Measurements from ENCODE around the gene CIPC. TPM values are rescaled to one million over a fixed set of nuclear protein-coding genes. Genes with fewer than 3 reads are reported as not detected.

The CIPC gene
- total RNA-seq, 2 donors from 2014 or later, result 64.7 to 87.8 TPM

DNA sequence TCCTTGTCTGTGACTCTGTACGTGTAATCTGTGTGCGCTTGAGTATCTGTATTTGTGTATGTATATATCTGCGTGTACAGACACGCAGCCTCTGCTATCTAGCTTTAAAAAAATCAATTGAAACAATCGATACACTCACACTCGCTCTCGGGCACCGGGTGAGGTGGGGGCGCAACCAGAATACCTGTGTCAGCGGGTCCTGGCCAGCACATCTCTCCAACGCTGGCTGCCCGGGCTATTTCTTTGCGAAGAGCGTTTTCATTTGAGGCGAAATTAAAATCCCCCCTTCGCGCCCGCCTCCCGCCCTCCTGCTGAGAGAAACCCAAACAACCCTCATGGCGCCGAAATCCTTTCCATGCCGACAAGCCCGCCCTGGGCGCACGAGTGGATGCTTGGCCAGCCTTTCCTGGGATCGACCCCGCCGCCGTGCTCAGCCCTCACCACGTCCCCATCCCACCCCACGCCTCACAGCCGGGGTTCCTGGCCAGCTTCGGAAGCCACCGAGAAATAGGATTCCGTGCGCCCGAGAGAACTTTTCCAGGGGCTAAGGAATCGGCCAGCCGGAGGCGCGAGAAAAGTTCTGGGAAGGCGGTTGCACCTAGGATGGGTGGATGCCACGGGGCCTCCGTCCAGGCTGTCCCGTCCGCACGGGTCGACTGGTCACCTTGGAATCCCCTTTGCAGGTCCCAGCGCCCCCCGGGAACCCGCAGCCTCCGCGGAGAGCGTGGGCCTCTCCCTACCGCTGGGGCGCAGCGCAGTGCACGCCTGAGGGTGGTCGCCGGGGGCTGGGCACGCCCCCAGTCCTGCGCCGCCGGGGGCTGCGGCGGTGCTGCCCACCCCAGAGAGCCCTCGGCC lies 42.5 kb downstream of the CIPC start:
- no peak for DNase-seq (ENCODE audit: low spot score)
- H3K4me1 ChIP-seq, result peaks cover 0 to 28% of the 10 kb centered on the region in 2 donors
- peaks cover 9 to 30% of the 10 kb centered on the region in 2 donors for H3K27me3 ChIP-seq
- no peak for TF ChIP-seq CTCF (IDR thresholded peaks at IDR 0.05)
- no peak overlapping the region for H3K27ac ChIP-seq
- peak overlapping the region in 1 of 2 donors; percentile 51 for H3K4me3 ChIP-seq
- H3K9me3 ChIP-seq, result no peaks in the 10 kb centered on the region
- no peaks in the 10 kb centered on the region for H3K36me3 ChIP-seq

GRCh38 chr14:77141214-77142004 lies 43.4 kb downstream of the CIPC start, which contains the start of gene ZDHHC22:
Gene ZDHHC22, minus strand, starts transcription at chr14:77141791. Its CDS starts 2,053 bp downstream, at chr14:77139738.
- H3K27ac ChIP-seq, result no peak within 1 kb of the TSS
- H3K4me1 ChIP-seq, result peaks cover 0 to 28% of the 10 kb centered on the region in 2 donors
- peaks cover 9 to 30% of the 10 kb centered on the region in 2 donors for H3K27me3 ChIP-seq
- no peaks in the 10 kb centered on the region for H3K9me3 ChIP-seq
- H3K4me3 ChIP-seq, result peak within 1 kb of the TSS; percentile 8 to 51
- peak in 1 of 2 donors; percentile 47 for TF ChIP-seq CTCF (IDR thresholded peaks at IDR 0.05)
- no peak for DNase-seq (ENCODE audit: low spot score)
- no peaks in the 10 kb centered on the region for H3K36me3 ChIP-seq

DNA sequence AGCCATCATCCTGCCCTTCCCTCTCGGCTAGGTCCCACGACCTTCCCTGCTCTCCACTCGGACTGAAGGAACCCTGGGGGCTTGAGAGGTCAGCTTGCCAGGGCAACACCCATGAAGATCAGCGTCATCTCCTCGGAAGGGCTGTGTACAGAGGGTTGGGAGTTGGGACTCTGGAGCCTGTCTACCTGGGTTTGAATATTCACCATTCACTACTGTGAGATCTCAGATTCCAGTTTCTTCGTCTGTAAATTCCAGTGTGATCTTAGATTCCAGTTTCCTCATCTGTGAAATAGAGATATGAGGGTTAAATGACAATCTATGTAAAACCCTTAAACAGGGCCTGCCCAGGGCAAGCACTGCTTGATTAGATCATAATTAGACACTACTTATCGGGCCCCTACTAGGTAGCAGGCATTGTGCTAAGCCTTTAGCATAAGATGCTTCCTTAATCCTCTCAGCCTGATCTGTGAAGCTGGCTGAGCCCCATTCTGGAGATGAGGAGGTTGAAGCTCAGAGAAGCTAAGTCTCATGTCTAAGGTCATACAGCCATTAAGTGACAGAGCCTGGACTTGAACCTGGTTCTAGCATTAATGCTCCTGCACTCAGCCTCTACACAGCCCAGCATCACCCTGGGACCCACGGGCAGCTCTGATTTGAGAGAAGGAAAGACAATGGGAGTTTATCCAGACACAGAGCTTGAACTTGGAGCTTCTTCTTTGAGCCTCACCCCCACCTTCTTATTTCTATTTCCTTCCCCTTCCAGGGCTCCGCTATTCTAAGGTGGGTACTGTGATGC lies 44.1 kb downstream of the CIPC start:
- no peak for DNase-seq (ENCODE audit: low spot score)
- Histone ChIP-seq H3K9me3 (no peaks in the 10 kb centered on the region), H3K27me3 (peaks cover 9 to 30% of the 10 kb centered on the region in 2 donors), H3K4me1 (peaks cover 0 to 28% of the 10 kb centered on the region in 2 donors), H3K4me3 (peak overlapping the region in 1 of 2 donors; percentile 51), H3K27ac (no peak overlapping the region), H3K36me3 (no peaks in the 10 kb centered on the region)
- no peak for TF ChIP-seq CTCF (IDR thresholded peaks at IDR 0.05)

GRCh38 chr14:77143071-77143470 lies 45.0 kb downstream of the CIPC start:
- Histone ChIP-seq H3K27ac (no peak overlapping the region), H3K4me3 (no peak overlapping the region), H3K4me1 (peaks cover 0 to 28% of the 10 kb centered on the region in 2 donors), H3K9me3 (no peaks in the 10 kb centered on the region), H3K36me3 (no peaks in the 10 kb centered on the region), H3K27me3 (peaks cover 9 to 30% of the 10 kb centered on the region in 2 donors)
- no peak for DNase-seq (ENCODE audit: low spot score)
- no peak for TF ChIP-seq CTCF (IDR thresholded peaks at IDR 0.05)

GRCh38 chr14:77144412-77145115 lies 46.5 kb downstream of the CIPC start:
- DNase-seq (ENCODE audit: low spot score), result no peak
- H3K4me3 ChIP-seq, result no peak overlapping the region
- no peaks in the 10 kb centered on the region for H3K9me3 ChIP-seq
- TF ChIP-seq CTCF (IDR thresholded peaks at IDR 0.05), result no peak
- H3K27ac ChIP-seq, result no peak overlapping the region
- peaks cover 7 to 24% of the 10 kb centered on the region in 2 donors for H3K27me3 ChIP-seq
- H3K36me3 ChIP-seq, result no peaks in the 10 kb centered on the region
- peaks cover 0 to 24% of the 10 kb centered on the region in 2 donors for H3K4me1 ChIP-seq

All from right atrium auricular region (tissue), 2 donors.